ENCODE data around the gene TMEM220.

TMEM220 gene

GRCh38 chr17:10729334-10730193 lies at the start of gene TMEM220:
TMEM220 (minus strand) TSS chr17:10730023; CDS start chr17:10729851, 172 bp downstream.
- DNase-seq (ENCODE audit: low spot score): peak; percentile 60

- DNase-seq (ENCODE audit: low spot score): no peak
Measured at GRCh38 chr17:10779609-10780008, 49.8 kb upstream of the TMEM220 start.

DNA sequence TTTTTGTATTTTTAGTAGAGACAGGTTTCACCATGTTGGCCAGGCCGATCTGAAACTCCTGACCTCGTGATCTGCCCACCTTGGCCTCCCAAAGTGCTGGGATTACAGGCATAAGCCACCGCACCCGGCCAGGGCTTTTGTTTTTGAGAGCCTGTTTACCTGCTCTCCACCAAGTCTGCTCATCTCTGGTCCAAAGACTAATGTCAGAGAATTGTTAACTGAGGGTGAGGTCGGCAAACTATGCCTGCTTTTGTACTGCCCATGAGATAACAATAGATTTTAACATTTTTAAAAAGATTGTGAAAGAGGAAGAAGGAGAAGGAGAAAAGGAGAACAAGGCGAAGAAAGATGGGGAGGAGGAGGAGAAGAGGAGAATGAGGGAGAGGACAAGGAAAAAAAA lies 48.1 kb upstream of the TMEM220 start:
- DNase-seq (ENCODE audit: low spot score): no peak

DNA sequence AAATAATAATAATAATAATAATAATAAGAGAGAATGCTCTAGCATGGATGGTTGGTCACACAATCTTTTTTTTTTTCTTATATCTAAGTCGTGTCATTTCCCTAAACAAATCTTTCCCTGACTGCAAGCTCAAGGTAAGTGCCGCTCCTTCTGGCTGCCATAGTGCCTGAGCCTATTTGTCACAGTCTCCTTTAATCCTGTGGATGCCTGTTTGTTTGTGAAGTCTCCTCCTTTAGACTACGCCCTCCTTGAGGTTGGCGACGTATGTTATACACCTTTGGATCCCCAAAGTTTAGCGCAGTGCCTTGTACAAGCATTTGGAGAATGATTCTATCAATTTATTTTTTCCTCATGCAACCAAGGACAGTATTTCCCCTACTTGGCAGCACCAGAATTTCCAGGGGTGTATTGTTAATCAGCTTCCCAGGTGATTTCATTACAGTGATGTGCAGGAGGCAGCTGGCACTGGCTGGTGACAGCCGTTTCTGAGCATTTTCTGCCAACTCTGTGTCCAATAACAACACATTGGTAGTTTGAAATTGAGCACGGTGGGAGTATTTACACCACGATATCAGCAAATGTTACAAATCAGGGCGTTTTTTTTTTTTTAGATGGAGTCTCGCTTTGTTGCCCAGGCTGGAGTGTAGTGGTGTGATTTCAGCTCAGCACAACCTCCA lies 47.4 kb upstream of the TMEM220 start:
- no peak for DNase-seq (ENCODE audit: low spot score)

- DNase-seq (ENCODE audit: low spot score): no peak
Measured at GRCh38 chr17:10776381-10776780, 46.6 kb upstream of the TMEM220 start.

DNA sequence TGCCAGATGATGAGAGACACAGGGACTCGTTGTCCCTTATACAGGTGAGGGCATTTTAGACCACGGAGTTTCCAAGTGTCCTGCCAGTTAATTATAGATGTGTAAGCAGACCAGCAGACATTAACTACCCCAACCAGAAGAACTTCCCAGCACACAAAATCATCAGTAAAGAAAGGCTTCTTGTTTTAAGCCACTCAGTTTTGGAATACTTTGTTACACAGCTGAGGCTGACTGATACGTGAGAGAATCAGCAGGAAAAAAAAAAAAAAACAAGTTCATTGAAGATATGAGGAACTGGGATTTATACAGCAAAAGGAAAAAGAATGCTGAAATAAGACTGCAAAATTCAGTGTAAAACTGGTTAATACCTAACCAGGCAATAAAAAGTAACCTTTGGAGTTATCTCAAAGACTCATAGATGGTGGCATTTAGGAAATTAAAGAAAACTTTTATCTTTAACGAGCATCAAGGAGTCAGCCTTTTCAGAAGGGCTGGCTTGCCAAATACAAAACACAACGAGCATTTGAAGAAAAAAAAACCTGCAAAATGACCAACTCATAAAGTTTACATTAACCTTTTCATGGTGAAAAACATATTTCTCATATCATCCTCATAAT lies 46.0 kb upstream of the TMEM220 start:
- DNase-seq (ENCODE audit: low spot score): no peak

DNA sequence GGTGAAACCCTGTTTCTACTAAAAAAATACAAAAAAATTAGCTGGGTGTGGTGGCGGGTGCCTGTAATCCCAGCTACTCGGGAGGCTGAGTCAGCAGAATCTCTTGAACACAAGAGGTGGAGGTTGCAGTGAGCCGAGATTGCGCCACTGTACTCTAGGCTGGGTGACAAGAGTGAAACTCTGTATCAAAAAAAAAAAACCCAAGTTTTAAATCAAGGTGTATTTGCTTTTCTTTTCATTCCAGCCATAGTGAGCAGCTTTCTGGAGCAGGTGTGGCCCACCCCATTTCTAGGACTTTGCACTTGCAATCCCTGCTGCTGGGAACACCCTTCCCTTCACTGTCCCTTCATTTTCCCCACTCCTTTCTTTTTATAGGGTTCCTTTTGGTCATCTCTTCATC lies 45.2 kb upstream of the TMEM220 start:
- DNase-seq (ENCODE audit: low spot score): no peak

- no peak for DNase-seq (ENCODE audit: low spot score)
Measured at GRCh38 chr17:10773391-10773790, 43.6 kb upstream of the TMEM220 start.

- DNase-seq (ENCODE audit: low spot score): no peak
Measured at GRCh38 chr17:10772425-10773380, 42.9 kb upstream of the TMEM220 start.

DNA sequence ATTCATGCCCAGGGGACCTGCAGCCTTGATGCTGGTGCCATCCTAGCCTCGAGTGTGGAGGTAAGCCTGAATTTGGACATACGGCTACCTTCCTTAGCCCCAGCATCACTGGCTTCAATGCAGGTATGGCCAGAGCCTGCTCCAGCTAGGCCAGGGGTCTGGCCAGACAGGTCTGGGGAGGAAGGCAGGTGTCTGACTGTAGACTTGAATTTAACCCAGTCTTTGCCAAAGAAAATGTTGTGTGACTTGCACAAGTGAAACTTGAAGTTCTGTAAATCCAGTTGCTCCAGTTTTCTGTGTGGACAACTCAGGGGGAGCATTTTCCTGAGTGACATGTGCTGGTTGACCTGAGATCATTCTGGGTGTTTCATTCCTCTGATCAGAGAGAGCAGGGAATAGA lies 41.3 kb upstream of the TMEM220 start:
- no peak for DNase-seq (ENCODE audit: low spot score)

- DNase-seq (ENCODE audit: low spot score): no peak
Measured at GRCh38 chr17:10769840-10770239, 40.0 kb upstream of the TMEM220 start.

DNA sequence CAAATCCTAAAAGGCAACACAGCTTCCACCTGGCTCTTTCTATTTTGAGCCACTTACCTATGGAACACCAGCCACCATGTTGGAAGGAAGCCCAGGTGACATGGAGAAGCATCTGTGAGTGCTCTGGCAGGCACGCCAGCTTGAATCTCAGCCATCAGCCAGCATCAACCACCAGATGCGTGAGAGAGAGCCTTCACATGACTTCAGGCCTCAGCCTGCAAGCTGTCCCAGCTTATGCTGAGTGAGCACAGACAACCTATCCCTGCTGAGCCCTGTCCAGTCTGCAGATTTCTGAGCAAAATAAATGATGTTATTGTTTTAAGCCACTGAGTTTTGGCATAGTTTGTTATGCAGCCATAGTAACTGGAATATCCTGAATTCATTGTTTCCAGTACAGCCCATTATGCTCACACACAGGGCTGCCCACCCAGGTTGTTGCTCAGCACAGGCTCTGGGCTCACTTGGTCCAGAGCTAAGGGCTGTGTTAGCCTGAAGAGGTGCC lies 39.0 kb upstream of the TMEM220 start:
- no peak for DNase-seq (ENCODE audit: low spot score)

- DNase-seq (ENCODE audit: low spot score): no peak
Measured at GRCh38 chr17:10767232-10767631, 37.4 kb upstream of the TMEM220 start.

DNA sequence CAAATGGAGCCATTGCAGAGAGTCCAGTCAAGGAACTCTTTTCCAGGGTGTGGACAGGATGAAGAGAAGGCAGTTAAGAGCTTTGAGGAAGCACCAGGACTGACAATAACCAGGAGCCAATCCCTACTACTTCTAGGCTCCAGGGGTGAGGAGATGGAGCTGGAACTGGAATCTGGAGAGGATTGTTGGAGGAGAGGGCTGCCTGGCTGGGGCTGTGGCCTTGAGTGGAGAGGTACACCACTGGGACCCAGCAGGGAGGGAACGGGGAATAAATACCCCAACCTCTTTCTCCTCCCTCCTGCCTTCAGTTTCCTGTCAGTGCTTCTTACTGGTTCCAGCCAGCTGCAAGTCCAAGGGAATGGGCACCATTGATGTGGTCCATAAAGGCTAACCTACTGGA lies 32.2 kb upstream of the TMEM220 start:
- DNase-seq (ENCODE audit: low spot score): no peak

GRCh38 chr17:10761281-10761680 lies 31.5 kb upstream of the TMEM220 start:
- DNase-seq (ENCODE audit: low spot score): no peak

- DNase-seq (ENCODE audit: low spot score): no peak
Measured at GRCh38 chr17:10758062-10758461, 28.2 kb upstream of the TMEM220 start.

- no peak for DNase-seq (ENCODE audit: low spot score)
Measured at GRCh38 chr17:10757647-10758046, 27.8 kb upstream of the TMEM220 start.

DNA sequence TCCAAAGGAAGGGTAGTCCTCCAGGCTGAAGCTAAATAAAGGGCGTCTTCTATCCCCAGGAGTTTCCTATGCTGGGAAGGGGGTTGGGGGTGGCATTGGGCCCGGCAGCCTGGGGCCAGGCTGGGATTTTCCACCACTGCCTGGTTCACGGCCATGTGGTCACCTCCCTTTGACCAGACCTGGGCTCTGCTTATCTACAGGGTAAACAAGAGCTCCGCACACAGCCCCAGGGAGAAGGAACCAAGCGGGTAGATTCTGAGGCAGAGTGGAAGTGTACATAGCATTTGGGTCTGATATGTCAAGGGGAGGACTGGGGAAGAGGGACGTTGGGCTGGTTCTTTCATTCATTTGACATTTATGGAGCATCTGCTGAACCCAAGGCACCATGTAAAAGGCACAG lies 27.2 kb upstream of the TMEM220 start:
- DNase-seq (ENCODE audit: low spot score): no peak

DNA sequence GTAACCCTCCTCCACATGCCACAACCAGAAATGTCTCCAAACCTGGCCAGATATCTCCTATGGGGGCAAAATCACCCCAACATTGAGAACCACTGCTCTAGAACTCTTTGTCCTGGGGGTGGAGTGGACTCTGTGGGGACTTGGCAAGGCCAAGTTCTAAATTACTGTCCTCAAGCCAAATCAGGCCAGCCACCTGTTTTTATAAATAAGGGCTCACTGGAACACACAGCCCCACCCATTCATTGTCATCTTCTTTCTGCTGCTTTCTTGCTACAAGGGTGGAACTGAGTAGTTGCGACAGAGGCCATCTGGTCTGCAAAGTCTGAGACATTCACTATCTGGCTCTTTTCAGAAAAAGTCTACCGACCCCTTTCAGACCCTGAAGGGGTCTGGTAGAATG lies 26.8 kb upstream of the TMEM220 start:
- DNase-seq (ENCODE audit: low spot score): no peak

DNA sequence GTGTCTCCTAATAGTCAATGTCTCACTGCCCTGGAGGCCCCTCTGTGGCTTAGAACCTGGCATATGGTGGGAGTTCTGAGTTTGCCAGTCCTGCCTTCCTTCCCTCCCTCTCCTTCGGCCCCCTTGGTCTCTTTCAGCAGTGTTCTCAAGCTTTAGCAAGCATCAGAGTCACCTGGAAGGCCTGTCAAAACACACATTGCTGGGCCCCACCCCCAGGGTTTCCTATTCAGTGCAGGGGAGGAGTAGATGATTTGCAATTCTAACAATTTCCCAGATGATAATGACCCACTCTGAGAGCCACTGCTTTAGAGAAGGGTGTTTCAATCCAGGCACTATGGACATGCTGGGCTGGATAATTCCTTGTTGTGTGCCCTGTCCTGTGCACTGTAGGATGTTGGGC lies 26.4 kb upstream of the TMEM220 start:
- DNase-seq (ENCODE audit: low spot score): no peak

- no peak for DNase-seq (ENCODE audit: low spot score)
Measured at GRCh38 chr17:10755592-10756127, 25.8 kb upstream of the TMEM220 start.

Measured in hepatic stellate cell (primary cell).